Measurements from ENCODE around the gene CT47A1. TPM values are rescaled to one million over a fixed set of nuclear protein-coding genes. Genes with fewer than 3 reads are reported as not detected.

Gene CT47A1
- total RNA-seq, result not detected in 2 replicates

GRCh38 chrX:120985660-120986059, at the start of gene CT47A1:
TSS of gene CT47A1 (minus strand) at chrX:120985760. CDS start at chrX:120985529, 231 bp downstream.

GRCh38 chrX:120956500-120956899, 29.1 kb downstream of the CT47A1 start, which contains the start of gene CT47A7:
TSS of gene CT47A7 (minus strand) at chrX:120956600. CDS start at chrX:120956345, 255 bp downstream.

Other genes with a start within 250 kb of the CT47A1 start
- not detected in 2 replicates for gene CT47B1, start 109.9 kb downstream of the CT47A1 start, total RNA-seq
- gene CT47A11, start 48.6 kb downstream of the CT47A1 start, total RNA-seq, result not detected in 2 replicates
- gene CT47A10, start 43.7 kb downstream of the CT47A1 start, total RNA-seq, result not detected in 2 replicates
- gene CT47A9, start 38.9 kb downstream of the CT47A1 start, total RNA-seq, result not detected in 2 replicates
- not detected in 2 replicates for gene CT47A8, start 34.0 kb downstream of the CT47A1 start, total RNA-seq
- gene CT47A7, start 29.2 kb downstream of the CT47A1 start, total RNA-seq, result not detected in 2 replicates
- not detected in 2 replicates for gene CT47A6, start 24.3 kb downstream of the CT47A1 start, total RNA-seq
- not detected in 2 replicates for gene CT47A5, start 19.4 kb downstream of the CT47A1 start, total RNA-seq
- gene CT47A4, start 14.6 kb downstream of the CT47A1 start, total RNA-seq, result not detected in 2 replicates
- gene CT47A3, start 9.7 kb downstream of the CT47A1 start, total RNA-seq, result not detected in 2 replicates
- gene CT47A2, start 4.8 kb downstream of the CT47A1 start, total RNA-seq, result not detected in 2 replicates
- gene GLUD2, start 61.9 kb upstream of the CT47A1 start, total RNA-seq, result 1.0 and 3.9 TPM in 2 replicates

Measured in bladder microvascular endothelial cell (primary cell).